HAP-1 (cell line): ENCODE data around the gene SEC16A.
"Not testable (repeated sequence)": the region's sequence is repeated elsewhere in the genome, so short reads cannot be mapped to it uniquely, and the experiment has no call there.

Experiments
- DNase-seq, 2 experiments: peaks; one replicate each; pipeline ENCODE4 v3.0.0-alpha.2; 2016 to 2020; ENCODE audit warnings: low spot score in 2 of 2
- H3K27me3 ChIP-seq: fragments of 250-450 bp; sonication (Bioruptor Pico); 2 replicates; pipeline ENCODE4 v1.5.1; 2020; ENCODE audit warnings: low read depth, mild to moderate bottlenecking, moderate library complexity
- H3K36me3 ChIP-seq: fragments of 250-450 bp; sonication (Bioruptor Pico); replicated peaks from 2 replicates; pipeline ENCODE4 v1.5.1; 2020; ENCODE audit warnings: mild to moderate bottlenecking
- H3K4me1 ChIP-seq: fragments of 250-450 bp; sonication (Bioruptor Pico); 2 replicates; pipeline ENCODE4 v1.5.1; 2020; ENCODE audit warnings: mild to moderate bottlenecking
- H3K4me3 ChIP-seq: fragments of 250-450 bp; sonication (Bioruptor Pico); 2 replicates; pipeline ENCODE4 v1.5.1; 2020; ENCODE audit warnings: mild to moderate bottlenecking, moderate library complexity
- H3K9me3 ChIP-seq: fragments of 250-450 bp; sonication (Bioruptor Pico); 2 replicates; pipeline ENCODE4 v1.5.1; 2020; ENCODE audit warnings: mild to moderate bottlenecking, moderate library complexity
- in situ Hi-C: fragments of 300-500 bp; cut with MboI; formaldehyde crosslinking; loops from 3 replicates; pipeline ENCODE4 v1.14.3; 2020; ENCODE audit warnings: low sequenced_read_pairs, inconsistent platforms, mixed read lengths

Gene SEC16A

DNA sequence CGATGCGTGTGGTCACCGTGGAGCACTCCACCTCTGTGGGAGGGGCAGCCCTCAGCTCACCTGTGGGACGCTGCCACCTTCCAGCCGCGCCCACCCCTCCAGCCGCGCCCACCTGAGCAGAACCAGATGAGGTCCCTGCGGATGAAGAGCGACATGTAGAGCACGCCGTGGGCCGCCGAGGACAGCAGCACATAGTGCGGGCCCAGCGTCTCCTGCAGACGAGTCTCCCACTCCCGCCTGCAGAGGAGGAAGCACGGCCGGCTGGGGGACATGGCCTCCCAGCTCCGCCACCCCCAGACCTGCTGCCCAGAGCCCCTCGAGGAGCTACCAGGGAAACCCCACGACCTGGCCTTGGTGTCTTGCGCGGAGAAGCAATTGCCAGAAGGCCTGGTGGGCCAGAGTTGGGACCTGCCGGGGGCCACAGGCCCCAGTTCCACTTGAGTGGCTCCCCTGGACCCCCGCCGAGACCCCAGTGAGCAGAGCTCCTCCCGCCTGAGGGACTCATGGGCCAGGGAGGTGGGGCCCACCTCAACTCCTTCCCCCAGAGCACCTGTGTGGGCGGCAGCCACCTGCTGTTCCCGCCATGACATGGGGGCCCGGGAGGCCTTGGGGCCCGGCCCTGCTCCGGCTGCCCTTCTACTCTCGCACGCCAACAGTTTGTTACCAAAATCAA, 49.7 kb downstream of the SEC16A start:
- in situ Hi-C loops = no loop called here
- peaks cover 9% of the 10 kb centered on the region for H3K4me1 ChIP-seq
- no peak overlapping the region for H3K4me3 ChIP-seq
- H3K27me3 ChIP-seq = no peaks in the 10 kb centered on the region
- no peaks in the 10 kb centered on the region for H3K9me3 ChIP-seq
- no peak for DNase-seq
- peaks cover 28% of the 10 kb centered on the region for H3K36me3 ChIP-seq

DNA sequence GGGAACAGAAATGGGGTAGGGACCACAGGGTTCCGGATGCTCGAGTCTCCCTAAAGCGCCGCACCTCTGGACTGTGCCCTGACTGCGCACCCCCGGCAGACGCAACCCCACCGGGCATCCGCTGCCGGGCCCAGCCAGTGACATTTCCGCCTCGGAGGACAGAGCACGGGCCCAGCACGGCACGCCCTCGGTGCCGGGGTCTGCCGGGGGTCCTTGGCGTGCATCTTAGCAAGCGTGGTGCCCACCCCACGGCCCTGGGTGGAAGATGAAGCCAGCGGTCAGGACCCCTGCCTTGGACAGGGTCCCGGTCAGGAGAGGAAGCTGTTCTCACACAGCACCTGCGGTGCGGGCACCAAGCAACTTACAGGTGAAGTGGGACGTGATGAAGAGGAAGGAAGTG, 50.2 kb downstream of the SEC16A start:
- no peak overlapping the region for H3K4me3 ChIP-seq
- H3K4me1 ChIP-seq = peaks cover 6% of the 10 kb centered on the region
- H3K36me3 ChIP-seq = peaks cover 25% of the 10 kb centered on the region
- H3K27me3 ChIP-seq = no peaks in the 10 kb centered on the region
- no peaks in the 10 kb centered on the region for H3K9me3 ChIP-seq
- DNase-seq = no peak
- in situ Hi-C loops = no loop called here

DNA sequence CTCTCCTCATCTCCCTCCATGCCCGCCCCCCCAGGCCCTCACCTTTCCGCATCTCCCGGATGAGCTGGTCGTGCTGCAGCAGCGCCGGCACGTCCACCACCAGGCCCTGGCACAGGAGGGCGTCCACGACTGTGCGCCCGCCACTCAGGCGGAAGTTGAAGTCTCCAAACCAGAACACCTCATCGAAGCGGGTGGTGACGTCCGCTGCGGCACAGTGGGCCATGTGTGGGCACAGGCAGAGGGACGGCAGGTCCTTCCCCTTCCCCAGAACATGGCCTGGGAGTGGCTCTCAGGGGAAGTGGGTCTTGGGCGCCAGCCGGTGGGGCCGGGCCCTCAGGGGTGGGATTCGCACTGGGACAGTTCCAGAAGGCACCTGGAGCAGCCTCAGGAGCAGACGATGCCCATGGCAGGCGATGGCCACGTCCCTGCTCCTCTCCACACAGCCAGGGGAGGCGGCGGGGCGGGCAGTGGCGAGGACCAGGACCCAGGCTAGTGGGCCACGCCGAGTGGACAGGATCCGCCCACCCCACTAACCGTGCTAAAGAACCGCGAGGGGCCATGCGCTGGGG, 51.0 kb downstream of the SEC16A start:
- in situ Hi-C loops = no loop called here
- peaks cover 30% of the 10 kb centered on the region for H3K36me3 ChIP-seq

DNA sequence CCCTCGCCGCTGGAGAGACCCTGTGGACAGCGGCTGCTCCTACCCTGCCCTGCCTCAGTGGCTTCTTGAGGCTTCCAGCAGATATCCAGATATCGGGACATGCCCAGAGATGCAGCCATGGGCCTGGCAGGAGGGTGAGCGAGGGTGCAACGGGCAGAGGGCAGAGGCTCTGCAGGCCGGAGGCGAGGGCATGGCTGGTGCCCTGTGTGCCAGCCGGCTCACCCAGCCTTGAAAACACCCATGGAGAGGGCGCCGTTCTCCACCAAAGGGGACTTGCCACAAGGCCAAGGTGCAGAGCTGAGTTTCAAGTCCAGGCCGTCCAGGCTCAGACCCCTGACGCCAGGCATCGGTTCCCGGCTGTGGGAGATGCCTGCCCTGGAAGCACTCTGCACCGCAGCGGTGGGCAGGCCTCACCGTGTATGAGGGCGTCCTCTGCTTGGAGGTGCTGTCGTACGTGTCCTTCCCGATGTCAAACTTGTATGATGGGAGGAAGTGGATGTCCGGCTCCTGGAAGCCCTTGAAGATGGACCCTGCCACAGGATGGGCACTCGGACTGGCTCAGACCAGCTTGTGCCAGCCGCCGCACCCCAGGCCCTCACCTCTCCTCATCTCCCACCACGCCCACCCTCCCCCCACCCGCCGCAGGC, 52.1 kb downstream of the SEC16A start:
- Histone ChIP-seq H3K9me3 (no peaks in the 10 kb centered on the region), H3K36me3 (peaks cover 30% of the 10 kb centered on the region), H3K4me3 (no peak overlapping the region), H3K4me1 (no peaks in the 10 kb centered on the region), H3K27me3 (no peaks in the 10 kb centered on the region)
- in situ Hi-C loops = no loop called here
- DNase-seq = no peak

More for the DNA sequence above, 51.0 kb downstream of the SEC16A start:
- no peak overlapping the region for H3K4me3 ChIP-seq
- no peaks in the 10 kb centered on the region for H3K9me3 ChIP-seq
- DNase-seq = no peak
- H3K27me3 ChIP-seq = no peaks in the 10 kb centered on the region
- H3K4me1 ChIP-seq = no peaks in the 10 kb centered on the region

DNA sequence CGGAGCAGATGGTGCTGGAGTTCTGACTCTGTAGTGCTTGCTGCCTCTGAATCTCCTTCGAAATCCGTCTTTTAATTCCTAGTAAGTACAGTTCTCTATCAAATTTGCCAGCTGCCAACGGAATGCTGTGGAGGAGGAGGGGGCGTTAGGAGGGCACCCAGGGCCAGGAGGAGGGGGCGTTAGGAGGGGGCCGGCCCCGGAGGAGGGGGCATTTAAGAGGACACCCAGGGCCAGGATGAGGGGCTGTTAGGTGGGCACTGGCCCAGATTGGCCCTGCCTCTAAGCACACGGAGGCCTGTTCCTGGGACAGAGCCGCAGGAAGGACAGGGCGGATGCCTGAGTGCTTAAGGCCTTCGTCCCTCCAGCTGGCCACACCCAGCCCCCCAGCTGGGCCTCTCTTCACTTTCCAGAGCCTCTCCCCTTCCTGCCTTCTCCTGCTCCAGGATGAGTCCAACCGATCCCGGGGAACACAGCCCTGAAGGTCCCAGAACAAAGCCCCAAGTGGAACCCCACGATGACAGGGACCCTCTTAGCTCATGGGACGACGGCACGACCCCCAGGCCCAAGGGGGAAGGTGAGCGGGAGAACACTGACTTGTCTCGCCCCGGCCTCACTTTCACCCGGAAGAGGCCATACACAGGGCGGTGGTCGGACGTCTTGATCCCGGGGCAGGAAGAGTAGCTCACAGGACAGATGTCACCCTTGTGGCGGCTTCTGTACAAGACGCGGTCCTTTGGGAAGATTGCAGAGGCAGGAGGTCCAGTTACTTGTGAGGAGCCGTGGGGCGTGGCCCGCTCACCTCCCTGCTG, 53.0 kb downstream of the SEC16A start:
- no peak for DNase-seq
- H3K4me3 ChIP-seq = no peak overlapping the region
- no peaks in the 10 kb centered on the region for H3K27me3 ChIP-seq
- peaks cover 31% of the 10 kb centered on the region for H3K36me3 ChIP-seq
- H3K9me3 ChIP-seq = no peaks in the 10 kb centered on the region
- in situ Hi-C loops = no loop called here
- no peaks in the 10 kb centered on the region for H3K4me1 ChIP-seq

DNA sequence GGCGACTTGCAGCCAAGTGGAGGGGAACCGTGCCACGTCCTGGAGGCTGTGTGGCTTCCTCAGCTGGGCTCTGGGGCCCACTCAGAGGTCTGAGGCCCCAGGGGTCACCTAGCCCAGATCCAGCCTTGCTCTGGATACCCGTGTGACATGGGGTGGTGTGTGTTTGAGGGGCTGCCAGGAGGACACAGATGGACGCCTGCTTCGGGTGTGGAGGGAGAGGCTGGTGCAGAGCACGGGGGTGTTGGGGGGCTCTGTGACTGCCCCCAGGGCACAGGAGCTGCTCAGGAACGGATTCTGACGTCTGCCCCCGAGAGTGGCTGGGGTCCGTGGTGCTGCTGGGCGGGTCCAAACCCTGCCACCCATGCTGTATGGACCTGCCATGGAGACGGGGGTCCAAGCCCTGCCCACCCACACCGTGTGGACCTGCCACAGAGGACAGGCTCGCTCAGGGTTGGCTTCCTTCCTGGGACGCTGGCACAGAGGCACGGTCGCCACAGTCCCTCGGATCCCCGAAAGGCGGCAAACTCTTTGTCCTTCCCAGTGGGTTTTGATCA, 53.7 kb downstream of the SEC16A start:
- no peaks in the 10 kb centered on the region for H3K27me3 ChIP-seq

DNA sequence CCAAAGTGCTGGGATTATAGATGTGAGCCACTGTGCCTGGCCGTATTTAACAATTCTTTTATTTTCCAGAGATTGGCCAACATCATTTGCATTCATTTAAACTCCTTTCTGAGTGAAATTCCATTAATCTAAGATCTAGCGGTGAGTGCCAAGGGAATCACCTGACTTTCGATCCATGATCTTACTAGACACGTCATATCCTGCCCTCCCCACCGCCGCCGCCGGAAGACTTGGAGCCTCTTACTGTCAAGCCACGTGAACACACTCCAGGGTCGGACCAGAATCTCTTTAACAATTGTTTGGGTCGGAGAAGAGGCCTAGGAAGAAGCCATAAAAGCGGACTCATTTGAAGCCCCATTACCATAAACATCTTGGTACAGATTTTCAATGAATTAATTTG, 56.1 kb downstream of the SEC16A start:
- Histone ChIP-seq H3K36me3 (peaks cover 62% of the 10 kb centered on the region), H3K27me3 (no peaks in the 10 kb centered on the region)
- no peak for DNase-seq

More for the DNA sequence above, 53.7 kb downstream of the SEC16A start:
- no peaks in the 10 kb centered on the region for H3K9me3 ChIP-seq
- in situ Hi-C loops = no loop called here
- DNase-seq = no peak
- H3K4me1 ChIP-seq = no peaks in the 10 kb centered on the region
- H3K4me3 ChIP-seq = no peak overlapping the region
- H3K36me3 ChIP-seq = peaks cover 38% of the 10 kb centered on the region

DNA sequence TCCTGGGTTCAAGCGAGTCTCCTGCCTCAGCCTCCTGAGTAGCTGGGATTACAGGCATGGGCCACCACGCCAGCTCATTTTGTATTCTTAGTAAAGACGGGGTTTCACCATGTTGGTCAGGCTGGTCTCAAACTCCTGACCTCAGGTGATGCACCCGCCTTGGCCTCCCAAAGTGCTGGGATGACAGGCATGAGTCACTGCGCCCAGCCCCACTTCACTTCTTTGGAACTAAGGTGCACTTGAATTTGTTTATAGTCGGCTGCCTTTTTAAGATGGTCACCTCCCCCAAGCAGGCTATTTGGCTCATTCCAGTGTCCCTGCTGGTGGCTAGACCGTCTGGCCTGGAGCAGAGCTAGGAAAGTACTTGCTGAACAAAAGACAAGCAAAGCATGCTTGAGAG, 57.5 kb downstream of the SEC16A start:
- in situ Hi-C loops, H3K27me3 ChIP-seq, H3K9me3 ChIP-seq, DNase-seq, H3K4me1 ChIP-seq, H3K4me3 ChIP-seq: not testable (repeated sequence)
- H3K36me3 ChIP-seq = peaks cover 62% of the 10 kb centered on the region

More for the DNA sequence above, 56.1 kb downstream of the SEC16A start:
- Histone ChIP-seq H3K9me3 (no peaks in the 10 kb centered on the region), H3K4me1 (no peaks in the 10 kb centered on the region), H3K4me3 (no peak overlapping the region)
- in situ Hi-C loops = no loop called here

DNA sequence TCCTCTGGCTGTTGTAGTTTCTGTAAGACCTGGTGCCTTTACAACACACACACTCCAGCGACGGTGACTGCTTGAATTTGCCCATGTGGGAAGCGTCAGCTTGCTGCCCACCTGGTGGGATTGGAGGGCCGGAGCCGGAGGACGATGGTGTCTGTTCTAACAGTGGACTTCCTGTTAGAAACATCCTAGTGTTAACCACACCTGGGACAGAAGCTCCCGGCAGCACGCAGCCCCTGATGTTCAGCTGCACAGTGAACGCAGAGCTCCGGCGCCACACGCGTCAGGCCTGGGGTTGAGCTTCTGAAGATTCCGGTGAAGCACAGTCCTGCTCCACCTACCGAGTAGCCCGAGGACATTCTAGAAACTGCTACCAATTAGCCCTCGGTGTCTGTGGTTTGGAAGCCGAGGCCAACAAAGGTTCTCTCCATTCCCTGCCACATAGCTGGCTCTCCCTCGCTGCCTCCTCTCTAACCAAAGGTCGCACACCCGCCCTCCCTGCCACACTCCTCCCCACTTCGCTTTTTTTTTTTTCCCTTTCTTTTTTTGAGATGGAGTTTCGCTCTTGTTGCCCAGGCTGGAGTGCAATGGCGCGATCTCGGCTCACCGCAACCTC, 58.0 kb downstream of the SEC16A start:
- DNase-seq = no peak
- in situ Hi-C loops = no loop called here
- H3K9me3 ChIP-seq = no peaks in the 10 kb centered on the region
- peaks cover 56% of the 10 kb centered on the region for H3K36me3 ChIP-seq
- H3K4me1 ChIP-seq = no peaks in the 10 kb centered on the region
- H3K27me3 ChIP-seq = no peaks in the 10 kb centered on the region
- H3K4me3 ChIP-seq = no peak overlapping the region

DNA sequence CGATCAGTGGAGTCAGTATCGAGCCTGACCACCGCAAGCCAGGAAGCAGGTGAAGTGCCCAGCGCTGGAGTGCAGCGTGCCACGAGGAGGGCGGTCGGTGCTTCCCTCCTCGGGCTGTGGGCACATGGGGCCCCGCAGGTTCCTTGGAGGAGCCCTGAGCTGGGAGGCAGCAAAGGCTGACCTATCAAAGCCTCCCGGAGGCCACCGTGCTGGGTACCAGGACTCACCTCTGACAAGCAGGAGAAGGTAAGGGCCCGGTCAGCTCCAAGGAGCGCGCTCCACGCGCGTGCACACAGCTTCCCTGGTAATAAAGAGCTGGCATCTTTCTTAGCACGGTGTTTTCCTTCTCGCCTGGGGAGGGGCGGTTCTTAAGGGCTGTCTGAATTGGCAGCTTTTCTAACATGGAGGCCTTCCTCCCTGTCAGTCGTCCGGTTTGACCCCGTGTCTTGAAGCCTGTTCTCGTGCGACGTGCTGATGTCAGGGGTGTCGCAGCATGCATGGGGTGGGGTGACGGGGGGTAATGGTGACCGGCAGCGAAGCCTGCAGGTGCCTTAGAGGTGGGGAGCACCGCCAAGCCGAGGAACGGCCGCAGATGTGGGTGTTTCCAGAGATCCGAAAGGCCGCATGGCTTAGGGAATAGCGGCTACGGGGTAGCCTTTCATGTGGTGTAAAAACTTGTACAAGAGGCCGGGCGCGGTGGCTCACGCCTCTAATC, 59.3 kb downstream of the SEC16A start:
- Histone ChIP-seq H3K4me3 (no peak overlapping the region), H3K4me1 (no peaks in the 10 kb centered on the region), H3K27me3 (no peaks in the 10 kb centered on the region), H3K9me3 (no peaks in the 10 kb centered on the region), H3K36me3 (peaks cover 56% of the 10 kb centered on the region)
- in situ Hi-C loops = no loop called here
- no peak for DNase-seq

DNA sequence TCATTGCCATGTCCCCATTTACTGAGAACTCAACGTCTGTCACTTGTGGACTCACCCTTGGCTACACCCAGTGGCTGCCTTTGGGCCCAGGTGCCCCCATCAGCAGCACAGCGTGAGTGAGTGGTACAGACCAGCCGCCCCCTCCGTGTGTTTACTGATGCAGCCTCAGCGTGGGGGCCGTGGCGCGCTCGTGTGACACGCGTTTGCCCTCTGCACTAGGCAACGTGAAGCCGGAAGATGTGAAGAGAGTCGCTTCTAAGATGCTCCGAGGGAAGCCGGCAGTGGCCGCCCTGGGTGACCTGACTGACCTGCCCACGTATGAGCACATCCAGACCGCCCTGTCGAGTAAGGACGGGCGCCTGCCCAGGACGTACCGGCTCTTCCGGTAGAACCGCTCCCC, 60.0 kb downstream of the SEC16A start:
- no peak overlapping the region for H3K4me3 ChIP-seq
- H3K9me3 ChIP-seq = no peaks in the 10 kb centered on the region
- peaks cover 60% of the 10 kb centered on the region for H3K36me3 ChIP-seq
- in situ Hi-C loops = no loop called here
- no peaks in the 10 kb centered on the region for H3K4me1 ChIP-seq
- no peaks in the 10 kb centered on the region for H3K27me3 ChIP-seq
- DNase-seq = no peak

DNA sequence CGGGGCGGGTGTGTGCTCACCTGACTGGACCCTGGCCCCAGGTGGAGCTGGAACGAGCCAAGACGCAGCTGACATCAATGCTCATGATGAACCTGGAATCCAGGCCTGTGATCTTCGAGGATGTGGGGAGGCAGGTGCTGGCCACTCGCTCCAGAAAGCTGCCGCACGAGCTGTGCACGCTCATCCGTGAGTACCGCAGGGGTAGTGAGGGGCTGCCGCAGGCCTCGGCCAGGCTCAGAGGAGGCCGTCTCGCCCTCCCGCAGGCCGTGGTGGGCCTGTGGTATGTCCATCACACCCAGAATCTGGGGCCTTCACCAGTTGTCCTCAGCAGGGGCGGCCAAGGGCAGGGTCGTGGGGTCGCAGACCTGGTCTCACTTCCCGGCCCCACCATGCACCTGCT, 61.0 kb downstream of the SEC16A start:
- in situ Hi-C loops = no loop called here
- no peak overlapping the region for H3K4me3 ChIP-seq
- no peaks in the 10 kb centered on the region for H3K4me1 ChIP-seq
- DNase-seq = no peak
- no peaks in the 10 kb centered on the region for H3K27me3 ChIP-seq
- H3K36me3 ChIP-seq = peaks cover 64% of the 10 kb centered on the region
- no peaks in the 10 kb centered on the region for H3K9me3 ChIP-seq

DNA sequence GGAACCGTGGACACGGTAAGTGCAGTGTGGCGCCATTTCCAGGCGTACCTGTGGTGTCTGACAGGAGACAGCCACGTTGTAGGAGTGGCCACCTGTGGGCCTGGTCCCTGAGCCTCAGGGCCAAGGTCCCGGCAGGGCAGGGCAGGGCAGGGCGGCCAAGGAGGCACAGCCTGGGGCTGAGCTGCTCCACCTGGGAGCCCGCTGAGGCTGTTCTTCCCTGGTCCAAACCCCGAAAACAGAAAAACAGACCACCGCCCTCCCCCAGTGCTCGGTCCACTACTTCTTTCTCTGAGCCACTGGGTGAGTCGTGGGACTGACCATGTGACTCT, 63.8 kb downstream of the SEC16A start:
- H3K4me1 ChIP-seq = no peaks in the 10 kb centered on the region
- in situ Hi-C loops = no loop called here
- H3K9me3 ChIP-seq = no peaks in the 10 kb centered on the region
- DNase-seq = no peak
- H3K36me3 ChIP-seq = peaks cover 82% of the 10 kb centered on the region
- no peaks in the 10 kb centered on the region for H3K27me3 ChIP-seq
- no peak overlapping the region for H3K4me3 ChIP-seq
